HUES6 (cell line): Measurements from ENCODE around the gene TTLL4.
A peak's percentile ranks its signal among the peaks of the same experiment; 100 is the strongest.

ENCODE experiments used
- H3K27ac ChIP-seq: 2 replicates; pipeline ENCODE4 v1.7.0; 2013; ENCODE audit warnings: low read depth, mild to moderate bottlenecking, low read length, inconsistent platforms
- H3K27me3 ChIP-seq: 2 replicates; pipeline ENCODE4 v1.6.1; 2013; ENCODE audit warnings: low read length; ENCODE audit not compliant: control insufficient read depth, insufficient read depth
- H3K36me3 ChIP-seq: 2 replicates; pipeline ENCODE4 v1.6.1; 2013; ENCODE audit warnings: low read length; ENCODE audit not compliant: control insufficient read depth, insufficient read depth
- H3K4me1 ChIP-seq: 2 replicates; pipeline ENCODE4 v1.6.1; 2013; ENCODE audit warnings: low read length; ENCODE audit not compliant: control insufficient read depth, insufficient read depth
- H3K4me3 ChIP-seq: 2 replicates; pipeline ENCODE4 v1.5.1; 2013; ENCODE audit warnings: low read depth, low read length
- H3K9ac ChIP-seq: one replicate; pipeline ENCODE4 v1.6.1; 2013; ENCODE audit warnings: mild to moderate bottlenecking, low read length
- H3K9me3 ChIP-seq: 2 replicates; pipeline ENCODE4 v1.6.1; 2013; ENCODE audit warnings: low read depth, low read length; ENCODE audit not compliant: control insufficient read depth, insufficient read depth

Gene TTLL4

DNA sequence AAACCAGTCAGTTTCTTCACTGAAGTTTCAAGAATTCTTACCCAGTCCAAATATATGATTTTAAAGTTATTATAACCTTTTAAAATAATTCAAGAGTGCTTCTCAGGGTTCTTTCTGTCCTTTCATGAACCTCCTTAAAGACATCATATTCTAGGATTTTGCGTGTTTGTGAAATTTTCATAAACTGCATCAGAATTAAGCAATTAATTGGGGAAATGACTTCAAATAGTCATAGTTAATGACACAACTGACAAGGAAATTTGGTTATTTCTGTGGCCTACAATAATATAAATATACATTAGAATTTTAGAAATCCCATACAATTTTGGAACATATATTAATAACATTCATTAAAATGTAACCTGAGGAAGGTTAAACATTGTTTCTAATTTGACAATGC, 81.8 kb downstream of the TTLL4 start:
- H3K27me3 ChIP-seq, result no peaks in the 10 kb centered on the region
- no peaks in the 10 kb centered on the region for H3K9me3 ChIP-seq
- H3K4me3 ChIP-seq, result no peak overlapping the region
- no peak overlapping the region for H3K27ac ChIP-seq
- H3K36me3 ChIP-seq, result no peaks in the 10 kb centered on the region
- no peaks in the 10 kb centered on the region for H3K4me1 ChIP-seq
- H3K9ac ChIP-seq, result no peak overlapping the region

- Histone ChIP-seq H3K27ac (no peak overlapping the region), H3K27me3 (no peaks in the 10 kb centered on the region), H3K36me3 (no peaks in the 10 kb centered on the region), H3K4me3 (no peak overlapping the region), H3K9ac (no peak overlapping the region), H3K4me1 (peaks cover 11% of the 10 kb centered on the region), H3K9me3 (no peaks in the 10 kb centered on the region)
These were observed 86.1 kb downstream of the TTLL4 start for GRCh38 chr2:218796691-218797090.

DNA sequence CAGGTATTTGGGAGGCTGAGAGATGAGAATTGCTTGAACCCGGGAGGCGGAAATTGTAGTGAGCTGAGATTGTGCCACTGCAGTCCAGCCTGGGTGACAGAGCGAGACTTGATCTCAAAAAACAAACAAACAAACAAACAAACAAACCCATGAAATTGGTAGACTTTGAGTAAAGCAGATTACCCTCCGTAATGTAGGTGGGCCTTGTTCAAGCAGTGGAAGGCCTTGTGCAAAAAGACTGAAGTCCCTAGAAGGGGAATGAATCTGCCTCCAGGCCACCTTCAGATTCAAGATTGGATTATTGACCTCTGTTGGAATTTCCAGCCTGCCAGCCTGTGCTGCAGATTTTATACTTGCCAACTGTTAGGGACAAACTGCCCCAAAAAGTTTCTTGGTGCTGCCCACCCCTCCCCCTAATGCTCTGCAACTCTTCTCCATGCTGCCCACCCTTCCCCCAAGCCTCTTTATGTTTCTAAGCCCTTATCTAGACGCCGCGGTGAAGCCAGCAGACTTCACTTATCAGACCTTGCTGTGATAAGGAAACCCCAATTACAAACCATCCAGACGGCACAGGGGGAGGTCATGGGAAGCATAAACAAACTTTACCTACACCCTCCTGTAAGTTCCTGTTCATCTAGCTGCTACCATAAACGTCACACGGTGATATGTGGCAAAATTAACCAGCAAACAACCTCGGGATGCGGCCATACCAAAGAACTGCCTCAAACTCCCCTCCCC, 88.3 kb downstream of the TTLL4 start:
- Histone ChIP-seq H3K27ac (no peak overlapping the region), H3K9ac (no peak overlapping the region), H3K4me3 (no peak overlapping the region), H3K4me1 (peaks cover 17% of the 10 kb centered on the region), H3K27me3 (no peaks in the 10 kb centered on the region), H3K36me3 (no peaks in the 10 kb centered on the region), H3K9me3 (no peaks in the 10 kb centered on the region)

- Histone ChIP-seq H3K27ac (peak overlapping the region; percentile 66; the same call in 1 of the 2 replicates), H3K9ac (no peak overlapping the region), H3K36me3 (no peaks in the 10 kb centered on the region), H3K27me3 (no peaks in the 10 kb centered on the region), H3K9me3 (peaks cover 10% of the 10 kb centered on the region), H3K4me1 (peaks cover 17% of the 10 kb centered on the region), H3K4me3 (no peak overlapping the region)
These were observed 89.4 kb downstream of the TTLL4 start for GRCh38 chr2:218799990-218800389.

DNA sequence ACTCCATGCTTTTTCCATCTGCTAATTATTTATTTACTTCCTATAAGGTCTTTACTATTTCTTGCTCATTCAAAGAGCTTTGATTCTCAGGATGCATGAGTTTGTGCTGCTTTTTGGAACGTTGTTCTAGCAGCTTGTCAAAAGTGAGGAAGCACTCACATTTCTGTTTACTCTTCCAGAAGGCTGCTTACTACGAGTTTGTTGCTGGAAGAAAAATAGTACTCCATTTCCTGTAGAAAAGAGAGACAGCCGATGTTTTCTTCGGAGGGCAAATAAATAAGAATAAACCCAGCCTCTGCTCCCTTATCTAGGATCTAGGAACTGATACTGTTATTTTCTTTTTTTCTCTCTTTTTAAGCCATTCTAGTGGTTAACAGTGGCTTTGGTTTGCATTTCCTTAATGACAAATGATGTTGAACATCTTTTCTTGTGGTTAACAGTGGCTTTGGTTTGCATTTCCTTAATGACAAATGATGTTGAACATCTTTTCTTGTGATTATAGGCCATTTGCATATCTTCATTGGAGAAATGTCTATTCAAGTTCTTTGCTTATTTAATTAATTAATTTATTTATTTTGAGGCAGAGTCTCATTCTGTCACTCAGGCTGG, 91.9 kb downstream of the TTLL4 start:
- Histone ChIP-seq H3K36me3 (no peaks in the 10 kb centered on the region), H3K27me3 (no peaks in the 10 kb centered on the region), H3K27ac (no peak overlapping the region), H3K4me1 (peaks cover 32% of the 10 kb centered on the region), H3K4me3 (no peak overlapping the region), H3K9me3 (peaks cover 12% of the 10 kb centered on the region), H3K9ac (no peak overlapping the region)

- Histone ChIP-seq H3K27ac (no peak overlapping the region), H3K4me1 (peaks cover 24% of the 10 kb centered on the region), H3K9ac (no peak overlapping the region), H3K36me3 (no peaks in the 10 kb centered on the region), H3K4me3 (no peak overlapping the region), H3K27me3 (no peaks in the 10 kb centered on the region), H3K9me3 (peaks cover 12% of the 10 kb centered on the region)
These were observed 94.2 kb downstream of the TTLL4 start for GRCh38 chr2:218804817-218805216.
